ENCODE results near the gene KCNMB4.
"Not testable (repeated sequence)": the region's sequence is repeated elsewhere in the genome, so short reads cannot be mapped to it uniquely, and the experiment has no call there.

KCNMB4 gene

DNA sequence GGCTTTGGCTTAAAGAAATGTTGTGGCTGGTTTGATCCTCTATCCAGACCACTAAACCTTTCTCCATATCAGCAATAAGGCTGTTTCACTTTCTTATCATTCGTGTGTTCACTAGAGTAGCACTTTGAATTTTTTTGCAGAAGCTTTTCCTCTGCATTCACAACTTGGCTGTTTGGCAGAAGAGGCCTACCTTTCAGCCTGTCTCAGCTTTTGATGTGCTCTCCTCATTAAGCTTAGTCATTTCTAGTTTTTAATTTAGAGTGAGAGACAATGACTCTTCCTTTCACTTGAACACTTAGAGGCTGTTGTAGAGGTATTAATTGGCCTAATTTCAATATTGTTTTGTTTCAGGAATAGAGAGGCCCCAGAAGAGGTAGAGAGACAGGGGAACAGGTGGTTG is 13.8 kb downstream of the KCNMB4 start:
- no peak for DNase-seq

DNA sequence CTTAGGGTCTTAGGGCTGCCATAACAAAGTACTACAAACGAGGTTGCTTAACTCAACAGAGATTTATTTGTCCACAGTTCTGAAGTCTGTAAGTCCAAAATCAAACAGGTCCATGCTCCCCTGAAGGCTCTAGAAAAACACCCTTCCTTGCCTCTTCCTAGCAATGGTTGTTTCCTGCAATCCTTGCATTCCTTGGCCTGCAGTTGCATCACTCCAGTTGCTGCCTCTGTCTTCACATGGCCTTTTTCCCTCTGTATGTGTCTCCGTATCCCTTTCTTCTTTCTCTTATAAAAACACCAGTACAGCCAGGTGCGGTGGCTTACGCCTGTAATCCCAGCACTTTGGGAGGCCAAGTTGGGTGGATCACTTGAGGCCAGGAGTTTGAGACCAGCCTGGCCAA is 17.4 kb downstream of the KCNMB4 start:
- DNase-seq, result no peak

DNA sequence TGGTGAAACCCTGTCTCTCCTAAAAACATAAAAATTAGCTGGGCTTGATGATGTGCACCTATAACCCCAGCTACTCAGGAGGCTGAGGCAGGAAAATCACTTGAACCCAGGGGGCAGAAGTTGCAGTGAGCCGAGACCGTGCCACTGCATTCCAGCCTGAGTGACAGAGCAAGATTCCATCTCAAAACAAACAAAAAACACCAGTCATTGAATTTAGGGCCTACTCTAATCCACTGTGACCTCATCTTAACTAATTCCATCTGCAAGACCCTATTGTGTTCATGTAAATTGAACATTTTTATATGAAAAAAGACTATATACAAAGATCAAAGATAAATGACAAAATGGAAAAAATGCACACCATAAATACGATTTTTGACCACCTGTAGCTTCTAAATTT is 17.8 kb downstream of the KCNMB4 start:
- DNase-seq, result no peak

GRCh38 chr12:70386771-70387170 is 20.7 kb downstream of the KCNMB4 start:
- DNase-seq, result no peak

GRCh38 chr12:70389678-70390077 is 23.6 kb downstream of the KCNMB4 start:
- no peak for DNase-seq

DNA sequence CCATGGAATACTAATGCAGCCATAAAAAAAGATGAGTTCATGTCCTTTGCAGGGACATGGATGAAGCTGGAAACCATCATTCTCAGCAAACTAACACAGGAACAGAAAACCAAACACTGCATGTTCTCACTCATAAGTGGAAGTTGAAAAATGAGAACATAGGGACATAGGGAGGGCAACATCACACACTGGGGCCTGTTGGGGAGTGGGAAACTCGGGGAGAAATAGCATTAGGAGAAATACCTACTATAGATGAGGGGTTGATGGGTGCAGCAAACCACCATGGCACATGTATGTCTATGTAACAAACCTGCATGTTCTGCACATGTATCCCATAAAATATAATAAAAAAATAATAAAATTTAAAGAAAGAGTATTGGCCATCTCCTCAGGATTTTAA is 26.5 kb downstream of the KCNMB4 start:
- DNase-seq, result not testable (repeated sequence)

DNA sequence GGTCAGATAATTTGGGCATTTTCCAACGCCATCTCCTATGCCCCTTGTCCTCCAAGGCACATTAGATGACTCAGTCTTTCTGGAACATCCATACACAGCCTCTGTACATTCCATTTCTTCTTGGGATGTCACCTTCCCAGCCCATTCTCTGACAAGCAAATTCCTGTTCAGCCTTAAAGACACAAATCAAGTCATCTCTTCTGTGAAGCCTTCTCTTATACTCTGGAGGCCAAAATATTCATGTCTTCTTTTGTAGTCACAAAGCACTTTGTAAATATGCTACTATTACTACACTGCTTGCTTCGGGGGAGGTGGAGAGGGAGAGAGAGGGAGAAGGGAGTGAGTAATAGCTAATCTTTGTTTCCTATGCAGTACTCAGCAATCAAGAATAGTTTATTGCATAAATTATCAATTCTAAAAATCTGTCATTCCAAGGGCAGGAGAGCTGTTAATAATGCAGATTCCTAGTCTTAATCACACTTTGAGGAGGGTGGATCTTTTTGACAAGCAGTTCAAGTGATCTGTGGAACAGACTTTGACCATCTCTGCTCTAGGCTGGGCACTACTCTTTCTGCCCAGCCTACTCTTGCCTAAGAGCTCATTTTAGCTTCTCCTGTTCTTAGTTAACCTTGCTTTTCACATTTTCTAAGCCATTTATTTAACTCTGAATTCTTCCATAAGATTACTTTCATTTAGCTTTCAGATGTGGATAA is 27.9 kb downstream of the KCNMB4 start:
- DNase-seq, result no peak

DNA sequence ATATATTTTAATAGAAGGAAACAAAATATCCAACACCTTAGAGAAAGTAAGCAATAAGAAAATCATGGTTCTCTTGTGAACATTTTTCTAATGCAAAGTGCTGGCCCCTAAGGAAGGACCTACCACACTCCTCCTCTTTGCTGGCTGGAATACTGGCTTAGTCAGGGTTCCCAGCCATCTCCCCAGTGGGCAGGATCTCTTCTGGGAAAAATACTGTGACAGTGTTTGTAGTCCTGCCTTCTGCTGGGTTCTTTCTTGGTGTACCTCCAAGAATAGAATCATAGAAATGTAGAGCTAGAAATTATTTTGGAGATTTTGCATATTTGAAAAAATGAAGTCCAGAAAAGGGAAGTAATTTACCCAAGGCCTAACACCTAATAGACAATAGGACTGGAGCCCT is 31.9 kb downstream of the KCNMB4 start:
- DNase-seq, result no peak

DNA sequence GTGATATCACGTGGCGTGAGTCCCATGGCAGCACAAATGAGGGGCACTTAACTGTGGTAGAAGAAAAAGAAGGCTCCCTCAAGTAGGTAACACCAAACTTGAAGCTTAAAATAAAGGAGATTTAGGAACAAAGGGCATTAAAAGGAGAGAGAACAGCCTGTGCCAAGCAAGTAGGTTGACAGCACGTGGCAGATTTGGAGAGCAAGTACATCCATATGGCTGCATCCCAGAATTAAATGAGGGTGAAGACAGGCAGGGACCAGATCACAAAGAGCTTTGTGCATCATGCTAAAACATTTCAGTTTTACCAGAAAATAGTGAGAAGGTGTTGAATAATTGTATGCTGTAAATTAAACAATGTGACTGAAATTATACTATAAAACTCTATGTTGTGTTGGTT is 32.8 kb downstream of the KCNMB4 start:
- no peak for DNase-seq

DNA sequence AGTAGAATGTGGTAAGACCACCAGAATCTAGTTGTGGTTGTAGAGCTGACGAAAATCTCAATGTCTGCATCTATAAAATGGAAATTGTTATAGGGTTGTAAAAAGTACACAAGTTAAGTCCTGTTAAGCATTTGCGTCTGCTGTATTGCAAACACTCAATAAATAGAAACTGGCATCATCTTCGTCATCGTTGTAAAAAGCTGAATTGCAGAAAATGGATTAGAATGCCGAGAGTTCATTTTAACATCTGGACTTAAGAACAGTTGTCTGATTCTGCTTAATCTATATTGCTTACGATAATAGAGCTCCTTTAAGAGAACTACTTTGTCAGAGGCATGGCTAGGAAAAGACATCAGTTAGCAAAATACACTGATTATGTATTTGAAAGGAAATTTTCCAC is 33.2 kb downstream of the KCNMB4 start:
- DNase-seq, result no peak

- no peak for DNase-seq
Observed at GRCh38 chr12:70400124-70400523, 34.0 kb downstream of the KCNMB4 start.

- DNase-seq, result no peak
Observed at GRCh38 chr12:70402597-70402996, 36.5 kb downstream of the KCNMB4 start.

DNA sequence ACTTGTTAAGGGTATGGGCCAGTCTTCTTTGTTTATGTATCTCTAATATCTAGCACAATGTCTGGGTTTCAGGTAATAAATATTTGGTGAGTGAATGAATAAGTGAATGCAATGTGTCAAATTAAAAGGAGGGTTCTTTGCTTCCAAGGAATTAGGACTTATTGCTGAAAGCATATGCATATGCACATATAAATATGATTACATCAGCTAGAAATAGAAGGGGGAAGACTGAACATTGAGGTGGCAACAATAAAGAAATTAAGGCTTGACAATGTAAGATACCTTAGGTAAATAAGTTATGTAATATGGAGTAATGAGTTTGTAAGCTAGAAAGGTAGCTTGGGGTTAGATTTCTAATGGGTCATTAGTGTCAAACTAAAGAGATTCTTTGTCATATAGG is 37.7 kb downstream of the KCNMB4 start:
- DNase-seq, result no peak

DNA sequence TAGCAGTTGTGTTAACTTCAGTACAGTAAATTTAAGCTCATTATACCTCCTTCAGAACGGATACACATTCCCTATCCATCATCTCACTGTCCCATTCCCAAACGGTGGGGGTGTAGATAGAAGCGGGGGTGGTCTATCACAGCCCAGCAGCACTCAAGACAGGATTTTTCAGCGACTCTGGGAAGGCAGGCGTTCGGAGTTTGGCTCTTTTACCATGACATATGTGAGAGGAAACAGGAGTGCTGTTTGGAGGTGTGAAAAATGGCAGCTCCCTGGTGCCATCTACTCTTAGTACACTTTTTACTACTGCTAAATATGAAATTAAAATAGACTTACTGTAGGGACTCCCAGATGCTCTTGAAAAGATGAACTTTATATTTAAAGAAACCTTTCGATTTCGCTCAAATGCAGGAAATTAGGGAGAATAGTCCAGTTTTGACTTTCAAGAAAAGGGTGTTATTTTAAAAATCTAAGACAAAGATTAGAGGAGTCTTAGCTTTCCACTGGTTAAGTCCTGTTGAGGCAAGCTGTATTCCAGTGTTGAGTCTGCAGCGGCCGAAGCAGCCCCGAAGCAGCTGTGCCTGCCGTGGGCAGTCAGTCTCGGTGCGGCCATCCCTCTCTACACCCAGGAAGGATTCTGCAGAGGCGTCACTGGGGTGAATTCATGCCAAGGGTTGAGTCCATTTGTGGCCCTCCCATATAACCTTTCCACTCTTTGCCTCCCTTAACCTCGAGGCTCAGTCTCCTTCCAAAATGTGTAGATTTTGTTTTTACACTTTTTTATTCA is 42.1 kb downstream of the KCNMB4 start:
- no peak for DNase-seq

DNA sequence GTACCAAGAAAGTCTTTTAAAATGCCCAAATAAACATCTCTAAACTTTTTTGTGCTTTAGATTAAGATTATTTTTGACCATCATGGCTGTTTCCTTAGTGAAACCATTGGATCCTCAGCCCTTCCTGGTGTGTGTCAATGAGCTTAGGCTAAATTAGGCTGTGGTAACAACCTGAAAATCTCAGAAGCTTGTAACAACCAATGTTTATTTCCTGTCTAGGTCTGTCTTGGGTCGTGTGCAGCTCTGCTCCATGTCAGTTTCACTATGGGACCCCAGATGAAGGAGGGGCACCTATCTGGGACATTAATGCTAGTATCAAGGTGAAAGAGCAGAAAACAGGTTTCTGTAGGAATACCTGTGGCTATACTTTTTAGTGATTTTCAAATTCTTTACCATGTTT is 49.9 kb downstream of the KCNMB4 start:
- no peak for DNase-seq

DNA sequence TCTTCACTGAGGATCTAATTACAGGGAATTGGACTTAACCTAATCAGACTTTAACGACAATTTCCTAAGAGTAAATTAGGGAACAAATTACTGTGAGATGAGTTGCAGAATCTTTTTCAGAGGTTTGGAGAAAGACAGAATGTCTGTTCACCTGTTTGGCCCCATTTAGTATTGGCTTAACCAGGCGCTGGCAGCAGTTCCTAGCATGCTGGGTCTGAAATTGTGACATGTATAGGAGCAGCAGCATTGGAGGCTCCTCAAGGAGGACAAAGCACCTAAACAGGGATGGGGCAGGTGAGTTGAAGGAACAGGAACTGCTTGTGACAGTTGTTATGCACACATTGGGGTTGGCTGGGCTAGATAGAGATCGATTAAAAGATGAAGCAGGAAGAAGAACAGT is 51.0 kb downstream of the KCNMB4 start:
- DNase-seq, result no peak

- no peak for DNase-seq
Observed at GRCh38 chr12:70418101-70418500, 52.0 kb downstream of the KCNMB4 start.

DNA sequence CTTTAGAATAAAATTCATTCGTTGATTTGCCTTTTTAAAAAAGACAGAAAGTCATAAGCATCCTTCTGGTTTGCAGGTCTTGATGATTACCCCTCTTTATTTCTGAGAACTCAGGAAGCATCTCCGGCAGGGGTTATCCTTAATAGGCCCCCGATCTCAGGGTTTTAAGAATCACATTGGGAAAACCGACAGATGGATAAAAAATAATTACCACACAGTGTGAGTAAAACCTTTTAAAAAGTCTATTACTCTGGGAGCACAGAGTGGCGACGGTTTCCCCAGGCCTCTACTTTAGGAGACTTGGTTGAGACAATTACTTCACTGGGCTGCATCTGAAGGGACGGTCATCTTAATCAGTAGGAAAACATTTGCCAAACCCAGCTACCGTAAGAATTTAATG is 56.5 kb downstream of the KCNMB4 start:
- DNase-seq, result no peak

GRCh38 chr12:70426620-70427019 is 60.5 kb downstream of the KCNMB4 start:
- no peak for DNase-seq

GRCh38 chr12:70427611-70428010 is 61.5 kb downstream of the KCNMB4 start:
- DNase-seq, result no peak

DNA sequence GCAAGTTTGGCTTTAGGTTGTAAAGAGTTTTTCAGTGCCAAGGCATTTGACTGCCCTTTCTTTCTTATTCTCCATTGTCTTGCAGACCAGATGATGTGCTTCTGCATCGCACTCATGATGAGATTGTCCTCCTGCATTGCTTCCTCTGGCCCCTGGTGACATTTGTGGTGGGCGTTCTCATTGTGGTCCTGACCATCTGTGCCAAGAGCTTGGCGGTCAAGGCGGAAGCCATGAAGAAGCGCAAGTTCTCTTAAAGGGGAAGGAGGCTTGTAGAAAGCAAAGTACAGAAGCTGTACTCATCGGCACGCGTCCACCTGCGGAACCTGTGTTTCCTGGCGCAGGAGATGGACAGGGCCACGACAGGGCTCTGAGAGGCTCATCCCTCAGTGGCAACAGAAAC is 64.3 kb downstream of the KCNMB4 start:
- DNase-seq, result no peak

- no peak for DNase-seq
Observed at GRCh38 chr12:70436836-70437235, 70.7 kb downstream of the KCNMB4 start.

DNA sequence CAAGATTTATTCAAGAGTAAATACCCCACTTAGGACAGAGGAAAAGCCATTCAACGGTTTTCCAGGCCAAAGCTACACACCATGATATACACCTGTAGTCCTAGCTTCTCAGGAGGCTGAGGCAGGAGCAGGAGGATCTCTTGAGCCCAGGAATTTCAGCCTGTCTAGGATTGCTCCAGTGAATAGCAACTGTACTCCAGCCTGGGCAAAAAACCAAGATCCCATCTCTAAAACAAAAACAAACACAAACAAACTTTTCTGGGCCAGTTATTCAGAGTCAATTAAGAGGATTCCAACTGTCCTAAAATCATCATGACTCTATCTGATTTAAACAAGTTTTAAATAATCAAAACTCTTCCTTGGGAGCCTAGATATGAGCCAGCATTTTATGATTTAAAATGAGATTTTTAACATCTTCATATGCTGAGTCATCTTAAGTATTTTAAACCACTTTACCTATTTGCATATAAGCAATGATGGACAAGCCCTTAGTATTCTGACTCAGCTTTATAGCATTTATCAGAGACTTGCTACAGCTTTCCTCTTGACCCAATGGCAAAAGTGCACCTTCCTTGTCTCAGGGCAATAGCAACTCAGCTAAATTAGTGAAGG is 77.1 kb downstream of the KCNMB4 start:
- no peak for DNase-seq

GRCh38 chr12:70444903-70445302 is 78.8 kb downstream of the KCNMB4 start:
- no peak for DNase-seq

Data from NCI-H2107 (cell line).